Bone marrow (tissue), 2 donors: ENCODE data around the gene TAS2R4.
A peak's percentile ranks its signal among the peaks of the same experiment; 100 is the strongest.
"Not testable (repeated sequence)": the region's sequence is repeated elsewhere in the genome, so short reads cannot be mapped to it uniquely, and the experiment has no call there.

Experiments used
- DNase-seq, 2 donors: peaks; one replicate each; lab custom pipeline; 2025; lab: John Stamatoyannopoulos, UW

Gene TAS2R4

GRCh38 chr7:141776374-141776773, at the start of gene TAS2R4:
TAS2R4 (plus strand) TSS chr7:141776674; CDS start chr7:141778489, 1,815 bp downstream.
- DNase-seq, result no peak

- DNase-seq, result no peak
These were observed 47.5 kb upstream of the TAS2R4 start for GRCh38 chr7:141729020-141729419.

- no peak for DNase-seq
These were observed 44.9 kb upstream of the TAS2R4 start for GRCh38 chr7:141731476-141732149.

GRCh38 chr7:141737118-141737835, 39.2 kb upstream of the TAS2R4 start:
- DNase-seq, result no peak

GRCh38 chr7:141737836-141738591, 38.5 kb upstream of the TAS2R4 start, which contains the start of gene SSBP1:
SSBP1 (plus strand) TSS chr7:141738358; CDS start chr7:141739167, 809 bp downstream.
- peak; percentile 75 to 97 for DNase-seq

GRCh38 chr7:141738592-141739013, 37.9 kb upstream of the TAS2R4 start:
- no peak for DNase-seq

GRCh38 chr7:141739250-141739649, 37.2 kb upstream of the TAS2R4 start:
- DNase-seq, result no peak

GRCh38 chr7:141742229-141742628, 34.2 kb upstream of the TAS2R4 start:
- DNase-seq, result no peak

- no peak for DNase-seq
These were observed 32.3 kb upstream of the TAS2R4 start for GRCh38 chr7:141744131-141744530.

- no peak for DNase-seq
These were observed 28.1 kb upstream of the TAS2R4 start for GRCh38 chr7:141748396-141748795.

GRCh38 chr7:141751904-141752303, 24.6 kb upstream of the TAS2R4 start:
- not testable (repeated sequence) for DNase-seq

- DNase-seq, result no peak
These were observed 23.8 kb upstream of the TAS2R4 start for GRCh38 chr7:141752634-141753033.

- no peak for DNase-seq
These were observed 21.5 kb upstream of the TAS2R4 start for GRCh38 chr7:141754939-141755338.

GRCh38 chr7:141763797-141764196, 12.7 kb upstream of the TAS2R4 start, which contains the start of gene TAS2R3:
TAS2R3 (plus strand) TSS chr7:141764097; CDS start chr7:141764159, 62 bp downstream.
- DNase-seq, result no peak

- not testable (repeated sequence) for DNase-seq
These were observed 6.3 kb upstream of the TAS2R4 start for GRCh38 chr7:141770083-141770583.

- DNase-seq, result peak in 1 of 2 donors; percentile 59
These were observed 9.5 kb downstream of the TAS2R4 start for GRCh38 chr7:141785706-141786552.

- DNase-seq, result no peak
These were observed 11.8 kb downstream of the TAS2R4 start for GRCh38 chr7:141788296-141788695.

GRCh38 chr7:141789917-141790316, 13.4 kb downstream of the TAS2R4 start, which contains the start of gene TAS2R5:
TAS2R5 (plus strand) TSS chr7:141790217; CDS start chr7:141790362, 145 bp downstream.
- no peak for DNase-seq

GRCh38 chr7:141792526-141792925, 16.1 kb downstream of the TAS2R4 start:
- DNase-seq, result no peak

- no peak for DNase-seq
These were observed 43.6 kb downstream of the TAS2R4 start for GRCh38 chr7:141820067-141820466.

GRCh38 chr7:141822432-141822831, 46.0 kb downstream of the TAS2R4 start:
- DNase-seq, result not testable (repeated sequence)
